Muscle of arm (tissue), 12 donors: Measurements from ENCODE around the gene FBXO41. TPM values are rescaled to one million over a fixed set of nuclear protein-coding genes. Genes with fewer than 3 reads are reported as not detected.

Source experiments
- DNase-seq: peaks from one replicate; pipeline ENCODE4 v3.0.0-alpha.2; 2013
- polyA plus RNA-seq, 12 donors: library from polyadenylated mRNA; unstranded; fragments of 120-200 nt; gene quantifications; one replicate each; pipeline ENCODE4 v1.2.1, GENCODE V29; 2013; ENCODE audit not compliant: insufficient read length in 12 of 12

Gene FBXO41
- polyA plus RNA-seq, 12 donors, result 0.12 to 2.0 (median 0.25) TPM; not detected in 2

GRCh38 chr2:73214120-73215035 lies 69.9 kb downstream of the FBXO41 start, which contains the start of gene SMYD5:
Gene SMYD5, plus strand, starts transcription at chr2:73214245. Its CDS starts 22 bp downstream, at chr2:73214267.
- DNase-seq, result peak; percentile 84

DNA sequence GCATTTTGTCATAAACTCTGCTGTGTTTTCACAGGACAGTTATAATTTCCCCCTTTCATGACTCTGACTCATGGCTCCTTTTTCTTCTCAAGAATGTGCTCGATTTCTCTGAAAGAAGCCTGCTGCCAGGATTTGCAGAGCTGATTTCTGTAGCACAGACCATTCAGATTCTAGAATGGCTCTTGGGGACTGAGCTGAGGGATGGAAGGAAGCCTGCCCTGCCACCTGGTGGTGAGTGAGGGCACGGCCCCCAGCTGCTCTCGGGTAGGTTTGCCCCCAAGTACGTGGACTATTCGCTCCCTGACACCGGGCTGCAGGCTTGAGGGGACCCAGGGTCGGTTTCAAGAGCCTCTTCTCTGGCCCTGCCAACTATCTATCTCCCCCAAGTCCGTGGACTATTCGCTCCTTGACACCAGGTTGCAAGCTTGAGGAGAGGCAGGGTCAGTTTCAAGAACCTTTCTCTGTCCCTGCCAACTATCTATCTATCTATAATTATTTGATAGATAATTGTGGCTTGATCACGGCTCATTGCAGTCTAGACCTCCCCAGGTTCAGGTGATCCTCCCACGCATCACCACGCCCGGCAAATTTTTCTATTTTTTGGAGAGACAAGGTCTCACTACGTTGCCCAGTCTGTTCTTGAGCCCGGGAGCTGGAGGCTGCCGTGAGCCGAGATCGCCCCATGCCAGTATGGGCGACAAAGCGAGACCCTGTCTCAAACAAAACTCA lies 71.7 kb downstream of the FBXO41 start:
- peak; percentile 49 for DNase-seq

- DNase-seq, result no peak
Observed at GRCh38 chr2:73212098-73212447, 72.2 kb downstream of the FBXO41 start.

GRCh38 chr2:73210696-73211095 lies 73.6 kb downstream of the FBXO41 start:
- no peak for DNase-seq

DNA sequence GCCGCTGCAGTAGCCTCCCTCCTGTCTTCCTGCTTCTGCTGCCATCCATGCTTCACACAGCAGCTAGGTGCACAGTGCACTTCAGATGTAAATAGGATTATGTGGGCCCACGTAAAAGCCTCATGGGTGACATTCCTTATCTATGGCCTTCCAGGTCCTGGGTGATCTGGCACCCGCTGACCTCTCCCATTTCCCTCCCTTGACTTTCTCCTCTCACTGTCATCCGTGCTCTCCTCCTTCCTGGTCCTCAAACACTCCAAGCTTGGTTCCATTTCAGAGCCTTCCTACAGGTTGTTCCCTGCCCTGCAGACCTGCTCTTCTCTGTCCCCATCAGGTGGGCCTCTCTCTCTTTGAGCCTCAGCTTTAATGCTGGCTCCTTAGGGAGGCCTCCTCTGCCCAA lies 74.3 kb downstream of the FBXO41 start:
- DNase-seq, result no peak

GRCh38 chr2:73208258-73208657 lies 76.0 kb downstream of the FBXO41 start:
- no peak for DNase-seq

DNA sequence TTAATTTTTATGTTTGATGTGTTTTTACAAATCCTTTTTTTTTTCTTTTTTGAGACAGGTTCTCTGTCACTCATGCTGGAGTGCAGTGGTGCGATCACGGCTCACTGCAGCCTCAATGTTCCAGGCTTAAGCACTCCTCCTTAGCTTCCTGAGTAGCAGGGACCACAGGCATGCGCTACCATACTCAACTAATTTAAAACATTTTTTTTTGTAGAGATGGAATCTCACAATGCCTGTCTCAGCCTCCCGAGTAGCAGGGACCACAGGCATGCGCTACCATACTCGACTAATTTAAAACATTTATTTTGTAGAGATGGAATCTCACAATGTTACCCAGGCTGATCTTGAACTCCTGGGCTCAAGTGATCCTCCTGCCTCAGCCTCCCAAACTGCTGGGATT lies 78.7 kb downstream of the FBXO41 start:
- DNase-seq, result no peak

Other genes starting within 250 kb of the FBXO41 start
- gene SFXN5, start 212.8 kb downstream of the FBXO41 start, polyA plus RNA-seq, result 10 to 100 TPM in 1 of 12 donors, 1 to 10 TPM in 10, not detected in 1; 4.9 to 10.6 (median 6.7) TPM
- gene RAB11FIP5, start 171.5 kb downstream of the FBXO41 start, polyA plus RNA-seq, result 10 to 100 TPM in 11 of 12 donors, not detected in 1; 11.5 to 21.2 (median 13.7) TPM
- under 1 TPM in 3 of 12 donors, not detected in 9; 0.06 to 0.08 (median 0.07) TPM for gene NOTO, start 81.9 kb downstream of the FBXO41 start, polyA plus RNA-seq
- 10 to 100 TPM in 11 of 12 donors, not detected in 1; 25.3 to 44.6 (median 30.2) TPM for gene SMYD5, start 70.2 kb downstream of the FBXO41 start, polyA plus RNA-seq
- 10 to 100 TPM in 11 of 12 donors, not detected in 1; 15.9 to 32.8 (median 26.7) TPM for gene PRADC1, start 51.2 kb downstream of the FBXO41 start, polyA plus RNA-seq
- 100 to 1,000 TPM in 11 of 12 donors, not detected in 1; 167 to 224 (median 189) TPM for gene CCT7, start 50.2 kb downstream of the FBXO41 start, polyA plus RNA-seq
- under 1 TPM in 1 of 12 donors, not detected in 11; 0.11 TPM for gene EGR4, start 9.1 kb upstream of the FBXO41 start, polyA plus RNA-seq
- 10 to 100 TPM in 11 of 12 donors, not detected in 1; 15.2 to 58.4 (median 18.8) TPM for gene ALMS1, start 101.4 kb upstream of the FBXO41 start, polyA plus RNA-seq